ENCODE data around the gene SLC25A30. TPM values are rescaled to one million over a fixed set of nuclear protein-coding genes. Genes with fewer than 3 reads are reported as not detected.

The SLC25A30 gene
- total and polyA plus RNA-seq, 2 of the 13 experiments (the other 11 are each of a cell fraction or from before 2014, with no cell fraction given), result 19.6 to 22.5 TPM

DNA sequence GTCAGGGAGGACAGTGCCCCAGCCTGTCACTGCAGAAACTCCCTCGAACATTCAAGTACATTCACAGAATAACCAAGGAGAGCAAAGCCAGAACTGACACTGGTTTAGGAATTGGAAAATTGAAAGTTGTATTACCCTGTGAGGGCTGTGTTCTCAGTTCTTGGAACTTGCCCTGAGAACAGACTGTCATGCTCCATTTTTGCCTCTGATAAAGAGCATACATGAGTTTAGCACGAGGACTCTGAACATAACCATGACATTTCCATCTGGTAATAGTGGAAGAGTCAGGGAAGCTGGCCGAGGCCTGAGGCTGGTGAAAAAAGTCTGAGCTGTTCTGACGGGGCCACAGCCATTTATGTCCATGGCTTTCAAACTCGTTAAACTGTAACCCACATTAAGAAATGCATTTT lies 15.2 kb upstream of the SLC25A30 start (continued):
- TF ChIP-seq ZNF704 (CRISPR knock-in tag; IDR thresholded peaks at IDR 0.05; ENCODE audit: borderline replicate concordance), result no peak
- TF ChIP-seq TOE1 (CRISPR knock-in tag; IDR thresholded peaks at IDR 0.05), result no peak
- no peak for TF ChIP-seq MEIS1 (CRISPR knock-in tag; IDR thresholded peaks at IDR 0.05; ENCODE audit: borderline replicate concordance)
- TF ChIP-seq SOX13 (IDR thresholded peaks at IDR 0.05), result no peak
- peak in 1 of 2 experiments; percentile 23; a peak in 2 of 4 replicates for TF ChIP-seq SOX13 (CRISPR knock-in tag; conservative IDR thresholded peaks at IDR 0.05 in 1 of 2, IDR thresholded peaks at IDR 0.05 in 1 of 2)
- no peak for TF ChIP-seq ARNT2 (CRISPR knock-in tag; IDR thresholded peaks at IDR 0.05; ENCODE audit: low read depth)
- no peak for TF ChIP-seq ZNF468 (CRISPR knock-in tag; IDR thresholded peaks at IDR 0.05)
- TF ChIP-seq HOXD1 (CRISPR knock-in tag; IDR thresholded peaks at IDR 0.05), result no peak
- TF ChIP-seq, protein P1, sequence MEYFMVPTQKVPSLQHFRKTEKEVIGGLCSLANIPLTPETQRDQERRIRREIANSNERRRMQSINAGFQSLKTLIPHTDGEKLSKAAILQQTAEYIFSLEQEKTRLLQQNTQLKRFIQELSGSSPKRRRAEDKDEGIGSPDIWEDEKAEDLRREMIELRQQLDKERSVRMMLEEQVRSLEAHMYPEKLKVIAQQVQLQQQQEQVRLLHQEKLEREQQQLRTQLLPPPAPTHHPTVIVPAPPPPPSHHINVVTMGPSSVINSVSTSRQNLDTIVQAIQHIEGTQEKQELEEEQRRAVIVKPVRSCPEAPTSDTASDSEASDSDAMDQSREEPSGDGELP (IDR thresholded peaks at IDR 0.05; ENCODE audit: borderline replicate concordance, low read depth), result no peak
- TF ChIP-seq CREBL2 (CRISPR knock-in tag; IDR thresholded peaks at IDR 0.05; ENCODE audit: borderline replicate concordance), result no peak
- TF ChIP-seq ZNF724P (CRISPR knock-in tag; IDR thresholded peaks at IDR 0.05; ENCODE audit: borderline replicate concordance), result no peak
- TF ChIP-seq RFX3 (CRISPR knock-in tag; IDR thresholded peaks at IDR 0.05), result no peak
- TF ChIP-seq ZNF572 (CRISPR knock-in tag; IDR thresholded peaks at IDR 0.05), result no peak
- TF ChIP-seq ZBTB26 (CRISPR knock-in tag; IDR thresholded peaks at IDR 0.05; ENCODE audit: borderline replicate concordance), result no peak
- no peak for TF ChIP-seq PAF1 (CRISPR knock-in tag; IDR thresholded peaks at IDR 0.05)
- no peak for TF ChIP-seq IRF2 (CRISPR knock-in tag; IDR thresholded peaks at IDR 0.05)
- 0 out of 2 replicates have a peak, but pooled peaks have one; percentile 52 for TF ChIP-seq ZNF317 (CRISPR knock-in tag; IDR thresholded peaks at IDR 0.05)
- no peak for TF ChIP-seq ZNF510 (CRISPR knock-in tag; IDR thresholded peaks at IDR 0.05; ENCODE audit: low read depth)
- no peak for TF ChIP-seq TFE3 (CRISPR knock-in tag; IDR thresholded peaks at IDR 0.05)
- TF ChIP-seq ZNF839 (CRISPR knock-in tag; IDR thresholded peaks at IDR 0.05; ENCODE audit: borderline replicate concordance), result no peak
- no peak; the same call in 1 of the 2 replicates for TF ChIP-seq MXD4 (CRISPR knock-in tag; IDR thresholded peaks at IDR 0.05)
- no peak for TF ChIP-seq ZNF598 (CRISPR knock-in tag; IDR thresholded peaks at IDR 0.05; ENCODE audit: borderline replicate concordance)
- no peak for TF ChIP-seq THYN1 (CRISPR knock-in tag; IDR thresholded peaks at IDR 0.05; ENCODE audit: borderline replicate concordance, low read depth)
- TF ChIP-seq HHEX (CRISPR knock-in tag; IDR thresholded peaks at IDR 0.05), result no peak
- TF ChIP-seq ZNF543 (CRISPR knock-in tag; IDR thresholded peaks at IDR 0.05), result no peak
- no peak for TF ChIP-seq NR1H2 (CRISPR knock-in tag; IDR thresholded peaks at IDR 0.05; ENCODE audit: borderline replicate concordance, low read depth)
- no peak for TF ChIP-seq ADNP (CRISPR knock-in tag; IDR thresholded peaks at IDR 0.05)

All from HepG2 (cell line).